ENCODE measurements around the gene SMYD3.

DNA sequence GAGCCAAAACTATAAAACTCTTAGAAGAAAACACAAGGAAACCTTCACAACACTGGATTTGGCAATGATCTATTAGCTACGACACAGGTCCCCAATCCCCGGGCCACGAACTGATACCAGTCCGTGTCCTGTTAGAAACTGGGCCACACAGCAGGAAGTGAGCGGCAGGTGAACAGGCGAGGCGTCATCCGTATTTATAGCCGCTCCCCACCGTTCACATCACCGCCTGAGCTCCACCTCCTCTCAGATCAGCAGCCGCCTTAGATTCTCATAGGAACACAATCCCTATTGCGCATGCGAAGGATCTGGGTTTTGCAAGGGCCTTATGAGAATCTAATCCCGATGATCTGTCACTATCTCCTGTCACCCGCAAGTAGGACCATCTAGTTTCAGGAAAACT, 47.1 kb upstream of the SMYD3 start:
- TF ChIP-seq, protein P1, sequence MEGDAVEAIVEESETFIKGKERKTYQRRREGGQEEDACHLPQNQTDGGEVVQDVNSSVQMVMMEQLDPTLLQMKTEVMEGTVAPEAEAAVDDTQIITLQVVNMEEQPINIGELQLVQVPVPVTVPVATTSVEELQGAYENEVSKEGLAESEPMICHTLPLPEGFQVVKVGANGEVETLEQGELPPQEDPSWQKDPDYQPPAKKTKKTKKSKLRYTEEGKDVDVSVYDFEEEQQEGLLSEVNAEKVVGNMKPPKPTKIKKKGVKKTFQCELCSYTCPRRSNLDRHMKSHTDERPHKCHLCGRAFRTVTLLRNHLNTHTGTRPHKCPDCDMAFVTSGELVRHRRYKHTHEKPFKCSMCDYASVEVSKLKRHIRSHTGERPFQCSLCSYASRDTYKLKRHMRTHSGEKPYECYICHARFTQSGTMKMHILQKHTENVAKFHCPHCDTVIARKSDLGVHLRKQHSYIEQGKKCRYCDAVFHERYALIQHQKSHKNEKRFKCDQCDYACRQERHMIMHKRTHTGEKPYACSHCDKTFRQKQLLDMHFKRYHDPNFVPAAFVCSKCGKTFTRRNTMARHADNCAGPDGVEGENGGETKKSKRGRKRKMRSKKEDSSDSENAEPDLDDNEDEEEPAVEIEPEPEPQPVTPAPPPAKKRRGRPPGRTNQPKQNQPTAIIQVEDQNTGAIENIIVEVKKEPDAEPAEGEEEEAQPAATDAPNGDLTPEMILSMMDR (IDR thresholded peaks at IDR 0.05): no peak
- no peak for TF ChIP-seq POLR2A (IDR thresholded peaks at IDR 0.05)
